Stimulated activated CD8-positive, alpha-beta memory T cell treated with anti-CD3 and anti-CD28 coated beads, Interleukin-7, amount 100 ng/mL, for 1 hour (primary cell): ENCODE measurements around the gene IL3RA.
"Not testable (repeated sequence)": the region's sequence is repeated elsewhere in the genome, so short reads cannot be mapped to it uniquely, and the experiment has no call there.

Source experiments
- DNase-seq, 2 donors: peaks; one replicate each; pipeline ENCODE4 v3.0.0-alpha.2; 2020; ENCODE audit warnings: low read depth in 2 of 2

Gene IL3RA

GRCh38 chrX:1330605-1331004, 6.0 kb upstream of the IL3RA start:
- no peak for DNase-seq

- DNase-seq: not testable (repeated sequence)
These were observed 4.2 kb upstream of the IL3RA start for GRCh38 chrX:1332433-1332832.

GRCh38 chrX:1334854-1335253, 1.7 kb upstream of the IL3RA start:
- no peak for DNase-seq

GRCh38 chrX:1336948-1337779, 579 bp downstream of the IL3RA start:
- DNase-seq: no peak

GRCh38 chrX:1341545-1342184, 5.1 kb downstream of the IL3RA start:
- DNase-seq: no peak

- DNase-seq: not testable (repeated sequence)
These were observed 13.0 kb downstream of the IL3RA start for GRCh38 chrX:1349606-1350005.

GRCh38 chrX:1351981-1352714, 15.6 kb downstream of the IL3RA start:
- DNase-seq: no peak

- DNase-seq: no peak
These were observed 17.7 kb downstream of the IL3RA start for GRCh38 chrX:1354036-1355019.

GRCh38 chrX:1355131-1356046, 18.8 kb downstream of the IL3RA start:
- no peak for DNase-seq

- no peak for DNase-seq
These were observed 21.4 kb downstream of the IL3RA start for GRCh38 chrX:1357993-1358392.

- DNase-seq: no peak
These were observed 22.4 kb downstream of the IL3RA start for GRCh38 chrX:1358793-1359476.

- DNase-seq: no peak
These were observed 22.9 kb downstream of the IL3RA start for GRCh38 chrX:1359477-1359873.

GRCh38 chrX:1360171-1360570, 23.6 kb downstream of the IL3RA start:
- no peak for DNase-seq

- DNase-seq: no peak
These were observed 24.7 kb downstream of the IL3RA start for GRCh38 chrX:1361275-1361674.

GRCh38 chrX:1361910-1362309, 25.3 kb downstream of the IL3RA start:
- DNase-seq: no peak

- DNase-seq: not testable (repeated sequence)
These were observed 29.8 kb downstream of the IL3RA start for GRCh38 chrX:1366363-1366762.

GRCh38 chrX:1368385-1368698, 31.8 kb downstream of the IL3RA start:
- no peak for DNase-seq

- DNase-seq: no peak
These were observed 41.7 kb downstream of the IL3RA start for GRCh38 chrX:1378306-1378759.

GRCh38 chrX:1380672-1381233, 44.2 kb downstream of the IL3RA start:
- DNase-seq: no peak
